HG03159 (cell line): ENCODE measurements around the gene MTAP.
"Not testable (repeated sequence)": the region's sequence is repeated elsewhere in the genome, so short reads cannot be mapped to it uniquely, and the experiment has no call there.

Experiments
- ATAC-seq: cut with Tn5 transposase; IDR thresholded peaks from one replicate; pipeline ENCODE4 v1.9.1; 2021; ENCODE audit warnings: mild to moderate bottlenecking, moderate library complexity; ENCODE audit not compliant: unreplicated experiment

MTAP gene

DNA sequence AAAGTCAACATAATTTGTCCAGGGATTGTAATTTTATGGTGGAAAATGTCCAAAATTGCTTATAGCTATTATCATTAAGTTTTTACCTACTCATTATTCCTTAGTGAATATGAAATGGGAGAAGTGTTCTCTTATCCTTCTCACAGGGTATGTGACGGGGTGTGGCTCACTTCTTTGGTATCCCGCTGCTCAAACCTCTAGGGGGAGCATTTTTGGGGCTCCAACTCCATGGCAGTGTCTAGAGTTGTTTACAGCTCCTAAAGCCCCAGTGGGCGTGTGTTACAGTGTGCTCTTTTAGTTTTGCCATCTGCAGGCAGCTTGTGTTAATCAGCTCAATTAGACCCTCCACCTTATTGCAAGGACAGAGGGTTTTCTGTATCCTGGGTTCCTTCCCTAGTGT is 102.3 kb downstream of the MTAP start:
- no peak for ATAC-seq

DNA sequence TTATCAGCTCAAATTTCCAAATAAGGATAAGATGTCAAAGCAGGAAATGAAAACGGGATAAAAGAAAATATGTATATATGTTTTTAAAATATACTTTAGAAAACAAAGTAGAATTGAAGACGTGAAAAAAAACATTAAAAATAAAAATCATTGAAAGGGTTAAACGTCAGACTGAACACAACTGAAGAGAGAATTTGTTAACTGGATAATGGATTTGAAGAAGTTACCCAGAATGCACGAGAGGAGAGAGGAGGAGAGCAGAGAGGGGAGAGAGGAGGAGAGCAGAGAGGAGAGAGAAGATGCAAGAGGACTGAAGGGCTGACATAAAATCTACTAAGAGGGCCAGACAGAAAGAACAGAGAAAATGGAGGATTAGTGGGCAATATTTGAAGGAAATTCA is 103.8 kb downstream of the MTAP start:
- ATAC-seq = no peak

DNA sequence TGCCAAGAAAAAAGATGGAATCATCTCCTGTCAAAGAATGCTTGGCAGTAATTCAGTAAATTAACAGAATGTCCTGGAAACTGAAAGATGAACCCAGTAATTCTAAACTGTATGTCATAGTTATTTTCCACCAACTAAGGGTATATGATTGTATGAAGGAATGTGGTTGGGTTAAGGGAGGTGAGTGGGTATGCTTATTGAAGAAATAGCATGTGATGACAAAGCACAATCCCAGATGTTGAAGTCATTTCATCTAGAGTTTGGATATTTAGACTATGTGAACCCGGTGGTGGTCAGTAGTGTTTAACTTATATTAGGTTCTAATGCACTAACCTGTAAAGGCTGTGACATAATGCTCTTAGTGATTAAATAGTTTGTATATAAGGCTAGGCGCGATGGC is 104.4 kb downstream of the MTAP start:
- no peak for ATAC-seq

DNA sequence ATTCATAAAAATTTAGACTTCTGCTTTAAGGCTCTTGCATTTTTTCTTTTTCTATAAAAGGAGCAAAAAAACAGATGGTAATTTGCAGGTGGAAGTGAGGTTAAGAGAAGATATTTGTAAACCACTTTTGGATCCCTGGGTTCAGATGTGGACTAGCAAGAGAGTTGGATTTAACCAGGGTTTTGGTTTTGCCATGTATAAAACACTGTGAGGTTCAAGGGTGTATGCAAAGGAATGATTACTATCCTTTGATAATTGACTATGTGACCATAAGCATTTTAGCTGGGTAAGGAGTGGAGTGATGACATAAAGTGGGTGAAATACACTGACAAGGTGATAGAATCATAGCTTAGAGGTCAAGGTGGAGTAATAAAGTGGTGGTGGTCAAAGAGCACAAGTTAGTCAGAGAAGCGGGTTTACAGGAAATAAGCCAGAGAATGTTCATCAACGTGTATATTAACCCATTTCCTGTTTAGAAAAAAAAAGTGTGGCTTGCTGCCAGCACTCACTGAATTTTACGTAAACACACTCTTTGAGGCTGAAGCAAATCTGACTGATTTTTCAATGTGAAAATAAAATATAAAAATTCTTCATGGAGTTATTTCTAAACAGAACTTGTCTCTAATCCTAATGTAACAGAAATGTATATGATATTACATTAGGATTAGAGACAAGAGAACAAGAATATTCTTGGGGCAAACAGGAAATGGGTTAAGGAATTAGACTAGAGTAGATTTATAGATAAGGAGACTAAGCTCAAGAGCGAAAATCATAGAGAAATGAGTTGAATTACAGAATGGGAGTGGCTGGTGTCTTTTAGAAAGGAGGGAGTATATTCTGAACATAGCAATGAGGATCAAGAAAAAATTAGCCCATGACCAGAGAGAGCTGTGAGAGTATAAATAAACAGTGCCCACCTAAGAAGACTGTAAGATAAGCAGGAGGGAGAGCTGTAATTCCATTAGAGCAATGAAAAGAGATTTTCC is 117.2 kb downstream of the MTAP start:
- peak; percentile 86 for ATAC-seq

DNA sequence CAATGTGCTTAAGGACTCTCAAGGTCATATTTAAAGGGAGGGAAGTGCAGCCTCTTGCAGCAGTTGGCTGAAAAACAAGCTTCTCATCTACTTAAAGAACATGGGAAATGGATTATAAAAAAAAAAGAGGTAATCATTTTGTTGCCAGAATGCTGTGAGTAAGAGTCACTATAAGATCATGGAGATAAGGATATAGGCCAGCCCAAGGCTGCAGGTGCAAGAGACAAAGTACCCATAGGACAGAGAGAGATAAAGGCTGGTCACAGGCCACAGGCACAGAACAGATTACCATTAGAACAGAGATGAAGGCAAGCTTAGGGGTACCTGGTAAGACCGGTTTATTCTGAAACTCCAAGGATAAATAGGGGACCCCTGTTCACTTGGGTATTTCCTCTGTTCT is 121.3 kb downstream of the MTAP start:
- no peak for ATAC-seq

DNA sequence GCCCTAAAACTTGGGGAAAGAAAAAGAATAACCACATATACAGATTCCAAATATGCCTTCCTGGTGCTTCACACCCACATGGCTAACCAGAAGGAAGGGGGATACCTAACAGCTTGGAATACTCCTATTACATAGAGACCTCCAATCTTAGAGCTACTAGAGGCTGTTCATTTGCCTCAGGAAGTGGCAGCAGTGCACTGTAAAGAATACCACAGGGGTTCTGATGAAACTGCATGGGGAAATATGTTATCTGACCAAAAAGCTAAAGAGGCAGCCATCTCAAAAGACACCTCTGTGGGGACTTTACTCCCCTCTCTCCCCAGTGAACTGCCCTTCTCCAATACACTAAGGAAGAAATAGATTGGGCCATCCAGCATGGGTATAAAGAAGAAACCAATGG is 125.3 kb downstream of the MTAP start:
- no peak for ATAC-seq

DNA sequence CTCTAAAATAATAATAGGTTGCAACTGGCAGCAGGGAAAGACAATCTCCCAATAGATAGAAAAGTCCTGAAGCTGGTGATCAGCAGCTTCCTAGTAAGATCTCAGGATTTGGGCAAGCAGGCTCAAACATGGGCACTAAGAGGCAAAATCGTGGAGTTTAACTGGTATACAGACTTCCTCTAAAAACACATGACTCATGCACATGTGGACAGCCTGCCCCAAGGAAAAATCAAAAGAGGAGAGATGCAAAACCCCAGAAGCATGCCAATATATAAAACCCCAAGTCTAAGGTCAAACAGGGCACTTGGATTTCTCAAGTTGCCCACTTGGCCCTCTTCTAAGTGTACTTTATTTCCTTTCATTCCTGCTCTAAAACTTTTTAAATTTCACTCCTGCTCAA is 129.0 kb downstream of the MTAP start:
- no peak for ATAC-seq

DNA sequence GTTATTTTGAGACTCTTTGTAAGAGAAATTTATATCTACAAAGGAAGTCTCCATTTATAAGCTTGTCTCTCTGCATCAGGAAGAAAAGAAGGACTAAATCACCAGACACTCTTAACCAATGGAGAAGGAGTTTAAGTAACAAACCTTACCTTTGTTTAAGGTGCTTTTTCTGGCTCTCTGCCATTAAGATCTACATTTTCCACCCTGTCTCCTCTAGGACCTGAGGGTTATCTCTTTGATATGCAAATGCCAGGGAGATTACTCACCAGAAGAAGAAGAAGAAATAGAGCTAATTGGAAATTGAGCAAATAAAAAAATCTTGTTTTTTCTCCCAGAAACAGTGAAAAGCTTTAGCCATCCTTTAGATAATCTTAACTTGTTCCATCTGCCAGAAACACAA is 130.8 kb downstream of the MTAP start:
- no peak for ATAC-seq

DNA sequence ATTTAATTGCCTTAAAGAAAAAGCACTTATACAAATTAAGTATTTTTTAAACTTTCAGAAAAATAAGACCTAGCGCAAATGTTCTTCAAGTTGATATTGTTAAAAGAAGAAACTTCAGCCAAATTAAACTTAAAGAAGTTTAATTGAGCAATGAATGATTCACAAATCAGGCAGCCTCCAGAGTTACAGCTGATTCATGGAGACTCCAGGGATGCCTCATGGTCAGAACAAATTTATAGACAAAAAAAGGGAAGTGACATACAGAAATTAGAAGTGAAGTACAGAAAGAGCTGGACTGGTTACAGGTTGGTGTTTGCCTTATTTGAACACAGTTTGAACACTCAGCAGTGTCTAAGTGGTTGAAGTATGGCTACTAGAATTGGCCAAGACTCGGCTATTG is 131.4 kb downstream of the MTAP start:
- no peak for ATAC-seq

DNA sequence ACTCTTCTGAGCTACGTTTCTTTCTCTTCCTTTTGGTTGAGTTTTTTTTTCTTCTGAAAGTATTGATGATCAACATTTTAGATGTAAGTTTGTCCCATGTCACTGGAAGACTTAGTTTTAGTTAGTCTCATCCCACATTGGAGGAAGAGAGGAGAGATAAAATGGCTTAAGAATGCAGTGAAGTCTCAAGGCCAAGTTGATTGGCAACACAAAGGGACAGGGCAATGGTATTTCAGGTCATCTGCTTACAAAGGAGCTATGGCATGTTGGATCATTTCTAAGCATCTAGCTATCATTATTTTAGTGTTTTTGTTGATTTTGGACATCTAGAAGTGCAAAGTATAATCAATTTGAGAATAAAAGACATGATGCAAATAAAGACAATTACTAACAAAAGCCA is 133.2 kb downstream of the MTAP start:
- ATAC-seq = no peak

DNA sequence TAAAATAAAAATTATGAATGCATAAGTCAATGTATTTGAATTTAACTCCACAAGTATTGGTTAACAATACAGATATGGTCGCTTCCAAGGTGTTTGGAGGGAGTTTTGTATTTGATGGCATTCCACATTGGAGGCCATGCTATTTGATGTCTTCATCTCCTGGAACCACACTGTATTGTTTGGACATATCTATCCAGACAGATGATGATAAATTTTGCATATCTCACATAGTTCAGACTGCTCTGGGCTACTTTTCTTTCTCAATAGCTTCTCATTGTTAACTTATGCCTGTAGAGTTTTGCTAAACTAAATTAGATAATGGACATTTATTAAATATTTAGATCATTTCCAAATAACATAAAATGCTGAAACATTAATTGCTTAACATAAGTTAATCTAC is 133.7 kb downstream of the MTAP start:
- ATAC-seq = no peak

DNA sequence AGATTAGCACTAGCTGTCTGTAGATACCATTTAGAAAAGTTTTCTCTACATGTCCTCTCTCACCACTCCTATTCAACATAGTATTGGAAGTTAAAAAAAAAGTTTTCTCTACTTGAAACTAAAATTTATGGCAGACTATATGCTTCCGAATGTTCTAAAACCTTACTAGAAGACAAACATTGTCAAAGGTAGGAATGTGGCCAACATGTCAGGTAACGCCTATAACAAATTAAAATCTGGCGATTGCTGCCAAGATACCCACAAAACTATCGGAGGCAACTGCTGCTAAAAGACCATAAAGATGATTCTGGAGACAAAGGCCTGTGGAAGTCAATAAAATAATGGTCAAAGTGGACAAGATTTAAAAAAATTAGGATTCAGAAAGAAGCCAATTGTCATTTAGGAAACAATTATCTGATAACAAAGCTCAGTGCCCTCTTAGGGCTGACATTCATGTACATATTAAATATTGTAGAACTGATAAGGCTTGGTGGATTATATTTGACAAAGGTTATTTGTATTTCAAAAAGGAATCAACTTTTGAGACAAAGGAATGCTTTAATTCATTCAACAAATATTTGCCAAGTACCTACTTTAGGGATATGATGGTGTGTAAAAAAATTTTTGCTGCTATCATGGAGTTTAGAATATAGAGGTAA is 139.0 kb downstream of the MTAP start:
- no peak for ATAC-seq

DNA sequence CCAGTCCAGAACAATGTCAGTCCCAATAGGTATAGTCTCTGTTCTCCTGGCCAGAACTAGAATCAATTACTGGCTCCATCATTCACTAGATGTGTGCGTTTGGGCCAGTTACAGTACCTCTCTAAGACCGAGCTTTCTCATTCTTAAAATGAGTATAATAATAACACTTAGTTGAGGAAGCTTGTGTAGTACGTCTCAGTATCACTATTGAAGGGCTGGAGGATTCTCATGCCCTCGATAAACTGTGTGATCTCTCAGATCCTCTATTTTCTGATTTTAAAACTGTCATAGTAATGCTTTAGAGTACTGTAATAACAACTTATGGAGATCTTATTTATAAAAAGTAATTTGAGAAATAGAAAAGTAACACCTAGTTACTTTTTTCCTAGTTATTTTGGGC is 141.0 kb downstream of the MTAP start:
- ATAC-seq = peak; percentile 72

DNA sequence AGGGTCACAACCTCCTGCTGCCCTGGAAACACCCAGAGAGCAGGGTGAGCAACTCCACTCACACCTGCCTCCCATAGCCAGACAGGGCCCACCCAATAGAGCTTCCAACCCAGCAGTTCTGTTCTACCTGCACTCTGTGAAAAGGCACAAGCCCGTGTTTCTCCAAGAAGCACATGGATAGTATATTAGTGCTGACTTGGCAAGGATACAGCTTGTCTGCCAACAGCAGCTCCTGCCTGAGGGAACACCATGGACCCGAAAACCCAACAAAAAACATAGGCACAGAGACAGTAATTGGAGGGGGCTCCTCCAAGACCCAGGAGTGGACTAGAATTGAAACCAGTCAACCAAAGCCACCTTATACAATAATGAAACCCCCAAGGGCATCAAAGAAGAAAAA is 143.2 kb downstream of the MTAP start:
- no peak for ATAC-seq

DNA sequence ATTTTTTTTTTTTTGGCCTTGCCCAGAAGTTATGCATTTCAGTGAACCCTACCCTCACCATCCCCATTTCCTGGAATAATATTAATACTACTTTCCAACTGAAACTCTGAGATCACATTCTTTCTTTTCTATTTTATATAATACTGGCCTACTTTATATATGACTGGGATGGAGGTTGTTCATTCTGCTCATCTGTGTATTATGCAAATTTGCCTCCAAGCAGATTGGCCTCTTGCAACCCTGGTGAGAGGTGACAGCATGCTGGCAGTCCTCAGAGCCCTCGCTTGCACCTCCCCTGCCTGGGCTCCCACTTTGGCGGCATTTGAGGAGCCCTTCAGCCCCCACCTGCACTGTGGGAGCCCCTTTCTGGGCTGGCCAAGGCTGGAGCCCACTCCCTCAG is 156.4 kb downstream of the MTAP start:
- no peak for ATAC-seq

DNA sequence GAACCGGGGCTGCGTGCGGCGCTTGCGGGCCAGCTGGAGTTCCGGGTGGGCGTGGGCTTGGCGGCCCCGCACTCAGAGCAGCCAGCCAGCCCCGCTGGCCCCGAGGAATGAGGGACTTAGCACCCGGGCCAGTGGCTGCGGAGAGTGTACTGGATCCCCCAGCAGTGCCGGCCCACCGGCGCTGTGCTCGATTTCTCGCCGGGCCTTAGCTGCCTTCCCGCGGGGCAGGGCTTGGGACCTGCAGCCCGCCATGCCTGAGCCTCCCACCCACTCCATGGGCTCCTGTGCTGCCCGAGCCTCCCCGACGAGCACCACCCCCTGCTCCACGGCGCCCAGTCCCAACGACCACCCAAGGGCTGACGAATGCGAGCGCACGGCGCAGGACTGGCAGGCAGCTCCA is 156.8 kb downstream of the MTAP start:
- not testable (repeated sequence) for ATAC-seq

DNA sequence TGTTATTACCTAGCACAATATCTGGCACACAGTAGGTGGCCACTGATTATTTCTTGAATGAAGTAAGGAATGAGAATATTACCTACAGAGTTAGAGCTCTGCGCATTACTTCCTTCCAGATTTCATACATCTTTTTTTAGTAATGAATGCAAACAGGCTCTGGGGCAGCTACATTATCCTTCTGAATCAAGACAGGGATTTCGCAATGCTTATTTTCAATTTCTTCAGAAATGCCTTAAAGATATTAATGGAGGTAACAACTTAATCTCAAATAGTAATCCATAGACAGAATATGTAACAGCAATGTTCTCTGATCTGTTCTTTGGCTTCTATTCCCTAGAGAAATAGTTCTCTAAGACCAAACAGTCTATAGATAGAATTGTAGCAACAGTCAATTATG is 159.1 kb downstream of the MTAP start:
- ATAC-seq = no peak

DNA sequence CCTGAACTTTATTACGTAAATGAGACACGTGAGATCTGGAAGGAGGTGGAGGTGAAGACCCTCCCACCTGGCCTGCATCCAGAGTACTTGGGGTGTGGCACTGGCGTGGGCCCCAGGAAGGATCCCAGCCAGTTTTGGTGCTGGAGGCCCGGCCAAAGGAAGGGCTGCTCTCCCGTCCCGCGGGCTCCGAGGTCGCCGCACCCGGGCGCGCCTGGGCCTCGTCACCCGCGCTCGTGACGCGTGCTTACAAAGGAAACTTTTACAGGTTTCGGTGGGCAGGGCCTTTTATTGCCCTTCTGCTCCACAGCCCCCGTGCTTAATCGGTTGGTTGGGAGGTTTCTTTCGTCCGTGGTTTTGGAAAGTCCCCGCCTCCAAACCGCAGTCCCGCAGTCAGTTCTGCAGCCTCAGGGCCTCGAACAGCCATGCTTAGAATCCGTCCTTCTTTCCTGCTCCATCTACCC is 162.5 kb downstream of the MTAP start:
- ATAC-seq = peak; percentile 62

DNA sequence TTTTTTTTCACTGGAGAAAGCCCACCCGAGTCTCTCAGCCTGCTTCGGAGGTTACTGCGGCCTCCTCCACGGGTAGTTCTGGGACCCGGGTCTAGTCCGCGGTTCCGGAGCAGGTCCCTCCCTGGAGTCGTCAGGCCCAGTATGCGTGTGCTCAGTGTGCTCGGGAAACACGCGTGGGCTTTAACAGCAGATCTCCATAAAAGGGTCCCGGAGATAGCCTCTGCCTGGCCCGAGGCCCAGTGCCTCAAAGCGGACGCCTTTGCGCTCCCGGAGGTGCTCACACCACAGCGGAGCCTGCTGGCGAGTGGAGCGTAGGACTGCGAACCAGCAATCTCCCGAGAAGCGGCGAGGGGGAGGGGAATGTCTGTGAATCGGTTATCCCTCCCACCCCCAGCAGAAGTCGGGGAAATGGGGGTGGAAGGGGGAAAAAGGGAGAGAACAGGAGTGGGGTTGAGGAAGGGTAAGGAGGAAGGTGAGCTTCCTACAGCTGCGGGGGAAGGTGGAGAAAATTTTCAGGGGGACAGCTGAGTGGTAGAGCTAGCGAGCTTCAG is 163.0 kb downstream of the MTAP start:
- ATAC-seq = peak; percentile 82

DNA sequence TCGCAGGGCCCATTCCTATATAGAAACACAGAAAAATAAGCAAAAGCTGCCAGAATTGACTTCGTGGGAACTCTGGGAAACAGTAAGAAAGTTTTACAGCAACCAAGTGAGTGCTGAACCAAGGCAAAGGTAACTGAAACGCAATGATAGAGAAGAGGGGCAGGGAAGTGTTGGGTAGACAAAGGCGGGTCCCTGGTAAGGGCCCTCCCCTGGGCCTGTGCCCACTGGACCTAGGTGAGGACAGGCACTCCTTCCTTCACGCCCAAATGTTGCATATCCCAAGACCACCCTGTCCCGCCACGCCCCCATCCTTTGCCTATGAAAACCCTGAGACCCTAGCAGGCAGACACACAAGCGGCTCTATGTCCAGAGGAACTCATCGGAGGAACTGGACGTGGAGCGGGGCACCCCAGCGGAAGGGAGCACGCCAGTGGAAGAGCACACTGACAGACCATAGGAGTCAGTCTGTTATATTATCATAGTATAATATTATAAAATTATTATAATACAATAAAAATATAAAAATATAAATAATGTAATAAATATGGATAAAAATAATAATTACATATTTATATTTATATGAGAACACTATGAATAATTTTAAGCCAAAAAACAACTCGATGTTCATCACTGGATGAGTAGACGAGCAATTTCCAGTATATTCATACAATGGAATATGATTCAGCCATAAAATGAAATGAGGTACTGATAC is 163.9 kb downstream of the MTAP start:
- ATAC-seq = no peak

DNA sequence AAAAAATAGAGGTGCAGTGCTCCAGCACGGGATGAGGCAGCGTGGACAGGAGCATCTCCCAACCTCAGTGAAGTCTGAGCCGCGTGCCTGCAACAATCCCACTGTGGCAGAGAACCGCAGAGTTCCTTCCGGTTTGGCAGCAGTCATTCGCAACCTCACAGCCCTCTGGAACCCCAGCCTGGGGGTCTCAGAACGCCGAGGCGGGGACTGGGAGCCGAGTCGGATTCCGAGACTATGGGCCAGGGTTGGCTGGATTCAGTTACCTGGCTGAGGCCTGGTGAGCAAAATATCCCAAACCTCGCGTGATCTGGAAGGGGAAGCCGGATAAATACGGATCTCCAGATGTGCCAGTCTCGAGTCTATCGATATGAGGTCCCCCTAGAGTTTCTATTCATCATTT is 164.7 kb downstream of the MTAP start:
- no peak for ATAC-seq
